Tibial nerve (tissue), 4 donors: Measurements from ENCODE around the gene GALNT13.

Experiments used
- CTCF ChIP-seq, 5 experiments: fragments of 200-600 bp in 3 of 5; fragments of 450-650 bp in 2 of 5; sonication (generic) in 3 of 5; IDR thresholded peaks; one replicate each; pipeline ENCODE4 v1.5.1; 2016 to 2019; ENCODE audit warnings: antibody characterized with exemption in 5 of 5, mild to moderate bottlenecking in 3 of 5, moderate library complexity in 2 of 5
- EP300 ChIP-seq, 2 donors: sonication (generic); formaldehyde crosslinking; IDR thresholded peaks; one replicate each; pipeline ENCODE4 v1.6.1; 2017; ENCODE audit warnings: antibody characterized with exemption in 2 of 2, mild to moderate bottlenecking in 1 of 2
- POLR2A ChIP-seq, 2 donors: fragments of 450-650 bp; IDR thresholded peaks; one replicate each; pipeline ENCODE4 v1.6.1; 2017; ENCODE audit warnings: antibody characterized with exemption in 2 of 2, mild to moderate bottlenecking in 2 of 2, moderate library complexity in 2 of 2

GRCh38 chr2:154256136-154256535 lies 384.4 kb downstream of the GALNT13 start:
- no peak for TF ChIP-seq CTCF (IDR thresholded peaks at IDR 0.05)
- no peak for TF ChIP-seq EP300 (IDR thresholded peaks at IDR 0.05)
- TF ChIP-seq POLR2A (IDR thresholded peaks at IDR 0.05) = no peak
